Fibroblast of the aortic adventitia (primary cell): ENCODE measurements around the gene PHB1. TPM values are rescaled to one million over a fixed set of nuclear protein-coding genes. Genes with fewer than 3 reads are reported as not detected.

Source experiments
- DNase-seq: peaks from one replicate; pipeline ENCODE4 v3.0.0-alpha.2; 2010; ENCODE audit warnings: low read depth
- H3K4me3 ChIP-seq: 2 replicates; pipeline ENCODE4 v1.5.1; 2011; ENCODE audit warnings: low read depth, mild to moderate bottlenecking, control low read depth, low read length, moderate library complexity
- CTCF ChIP-seq: IDR thresholded peaks from 2 replicates; pipeline ENCODE4 v1.5.1; 2011; ENCODE audit warnings: mild to moderate bottlenecking, low read length, control low read depth, inconsistent platforms; ENCODE audit not compliant: insufficient read depth
- total RNA-seq: library from RNA; depleted of rRNA; stranded (reverse); fragments of >200 nt; gene quantifications from 2 replicates; pipeline ENCODE4 v1.2.3, GENCODE V29; 2012; ENCODE audit warnings: low replicate concordance

PHB1 gene
- 48.3 and 103 TPM in 2 replicates for total RNA-seq

- TF ChIP-seq CTCF = no peak
- peak within 1 kb of the TSS; percentile 100 for H3K4me3 ChIP-seq
- peak; percentile 97 for DNase-seq
These were observed at the start of gene PHB1 for GRCh38 chr17:49414622-49415350. Gene PHB1 (minus strand): TSS chr17:49414882. CDS start chr17:49413264, 1,618 bp downstream.

- H3K4me3 ChIP-seq = no peak overlapping the region
- no peak for TF ChIP-seq CTCF
- DNase-seq = no peak
These were observed 49.4 kb upstream of the PHB1 start for GRCh38 chr17:49464049-49464448.

GRCh38 chr17:49461580-49461979 is 46.9 kb upstream of the PHB1 start:
- DNase-seq = no peak
- TF ChIP-seq CTCF = no peak
- H3K4me3 ChIP-seq = no peak overlapping the region

- no peak for DNase-seq
- no peak for TF ChIP-seq CTCF
- H3K4me3 ChIP-seq = no peak overlapping the region
These were observed 45.7 kb upstream of the PHB1 start for GRCh38 chr17:49460401-49460800.

- H3K4me3 ChIP-seq = no peak overlapping the region
- no peak for TF ChIP-seq CTCF
- DNase-seq = no peak
These were observed 44.8 kb upstream of the PHB1 start for GRCh38 chr17:49459401-49459984.

- no peak for TF ChIP-seq CTCF
- H3K4me3 ChIP-seq = no peak overlapping the region
- DNase-seq = no peak
These were observed 43.2 kb upstream of the PHB1 start for GRCh38 chr17:49457564-49458535.
